OCI-LY1 (cell line): ENCODE data around the gene NTRK3.

Experiments
- EZH2 ChIP-seq: fragments of 200-600 bp; sonication (generic), shearing (Covaris generic); IDR thresholded peaks from 2 replicates; pipeline ENCODE4 v1.8.0; 2017; ENCODE audit warnings: borderline replicate concordance, mixed run types, mild to moderate bottlenecking, antibody characterized with exemption, low read length, moderate library complexity, mixed read lengths
- TF ChIP-seq, protein P1 (sequence below): fragments of 200-600 bp; sonication (generic), shearing (Covaris generic); IDR thresholded peaks from 2 replicates; pipeline ENCODE4 v1.5.1; 2017; ENCODE audit warnings: mild to moderate bottlenecking, antibody characterized with exemption, low read length, moderate library complexity, mixed read lengths

DNA sequence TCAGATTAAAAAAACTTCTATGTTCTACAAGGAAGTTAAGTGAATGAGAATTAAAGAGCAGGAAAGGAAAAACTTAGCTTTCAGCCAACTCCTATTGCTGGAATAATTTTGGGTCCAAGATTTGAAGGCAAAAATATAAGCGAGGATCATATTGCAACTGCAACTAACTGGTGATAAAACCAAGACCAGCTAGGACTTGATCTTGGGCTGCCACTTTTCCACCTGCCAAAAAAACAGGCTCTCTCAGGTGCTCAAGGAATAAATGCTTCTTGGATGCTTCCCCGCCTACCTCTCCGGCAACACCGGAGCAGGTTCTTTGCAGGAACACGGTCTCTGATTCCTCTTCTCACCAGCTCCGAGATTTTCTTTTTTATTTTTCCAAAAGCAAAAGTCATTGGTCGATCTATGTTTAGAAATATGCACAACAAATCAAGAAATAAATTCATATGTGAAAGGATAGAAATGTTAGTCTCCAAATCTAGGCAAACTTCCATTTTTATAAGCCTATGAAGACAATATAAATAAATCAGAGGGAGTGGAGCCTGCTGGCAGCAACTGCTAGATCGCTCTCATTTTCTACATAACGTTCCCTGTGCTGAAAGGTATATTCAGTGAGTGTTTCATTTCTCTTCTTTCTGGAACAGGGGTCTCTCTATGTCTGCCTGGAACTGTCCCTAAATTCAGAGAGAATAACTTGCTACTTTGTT lies 241.9 kb downstream of the NTRK3 start:
- TF ChIP-seq, protein P1, sequence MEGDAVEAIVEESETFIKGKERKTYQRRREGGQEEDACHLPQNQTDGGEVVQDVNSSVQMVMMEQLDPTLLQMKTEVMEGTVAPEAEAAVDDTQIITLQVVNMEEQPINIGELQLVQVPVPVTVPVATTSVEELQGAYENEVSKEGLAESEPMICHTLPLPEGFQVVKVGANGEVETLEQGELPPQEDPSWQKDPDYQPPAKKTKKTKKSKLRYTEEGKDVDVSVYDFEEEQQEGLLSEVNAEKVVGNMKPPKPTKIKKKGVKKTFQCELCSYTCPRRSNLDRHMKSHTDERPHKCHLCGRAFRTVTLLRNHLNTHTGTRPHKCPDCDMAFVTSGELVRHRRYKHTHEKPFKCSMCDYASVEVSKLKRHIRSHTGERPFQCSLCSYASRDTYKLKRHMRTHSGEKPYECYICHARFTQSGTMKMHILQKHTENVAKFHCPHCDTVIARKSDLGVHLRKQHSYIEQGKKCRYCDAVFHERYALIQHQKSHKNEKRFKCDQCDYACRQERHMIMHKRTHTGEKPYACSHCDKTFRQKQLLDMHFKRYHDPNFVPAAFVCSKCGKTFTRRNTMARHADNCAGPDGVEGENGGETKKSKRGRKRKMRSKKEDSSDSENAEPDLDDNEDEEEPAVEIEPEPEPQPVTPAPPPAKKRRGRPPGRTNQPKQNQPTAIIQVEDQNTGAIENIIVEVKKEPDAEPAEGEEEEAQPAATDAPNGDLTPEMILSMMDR: no peak
- no peak for TF ChIP-seq EZH2
